ENCODE data around the gene KRTCAP3.

The KRTCAP3 gene

DNA sequence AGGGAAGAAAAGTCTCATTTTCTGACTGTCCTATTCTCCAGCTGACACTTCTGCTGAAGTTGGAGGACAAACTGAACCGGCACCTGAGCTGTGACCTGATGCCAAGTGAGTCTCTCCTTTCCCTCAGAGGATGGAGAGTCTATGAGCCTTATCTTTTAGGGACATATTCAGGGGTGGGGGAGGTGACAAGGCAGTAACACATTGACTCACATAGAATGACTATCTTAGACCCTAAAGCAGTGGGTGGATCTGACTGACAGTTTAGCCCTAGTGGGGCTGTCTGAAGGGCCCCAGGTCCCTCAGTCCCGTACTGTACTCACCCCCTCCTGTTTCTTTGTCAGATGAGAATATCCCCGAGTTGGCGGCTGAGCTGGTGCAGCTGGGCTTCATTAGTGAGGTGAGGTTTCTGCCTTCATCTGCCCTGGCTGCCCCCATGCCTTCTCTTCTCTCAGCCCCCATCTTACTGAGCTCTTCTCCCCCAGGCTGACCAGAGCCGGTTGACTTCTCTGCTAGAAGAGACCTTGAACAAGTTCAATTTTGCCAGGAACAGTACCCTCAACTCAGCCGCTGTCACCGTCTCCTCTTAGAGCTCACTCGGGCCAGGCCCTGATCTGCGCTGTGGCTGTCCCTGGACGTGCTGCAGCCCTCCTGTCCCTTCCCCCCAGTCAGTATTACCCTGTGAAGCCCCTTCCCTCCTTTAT, 805 bp upstream of the KRTCAP3 start:
- peak; percentile 19 for DNase-seq

DNA sequence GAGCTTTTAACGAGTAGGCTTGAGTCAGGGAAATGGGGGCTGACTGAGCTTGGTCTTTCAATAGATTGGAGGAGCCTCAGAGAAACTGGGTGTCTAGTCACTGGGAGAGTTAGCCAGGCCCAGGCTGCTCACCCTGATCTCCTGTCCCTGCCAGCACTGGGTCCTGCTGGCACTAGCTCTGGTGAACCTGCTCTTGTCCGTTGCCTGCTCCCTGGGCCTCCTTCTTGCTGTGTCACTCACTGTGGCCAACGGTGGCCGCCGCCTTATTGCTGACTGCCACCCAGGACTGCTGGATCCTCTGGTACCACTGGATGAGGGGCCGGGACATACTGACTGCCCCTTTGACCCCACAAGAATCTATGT, 720 bp downstream of the KRTCAP3 start:
- DNase-seq: no peak

DNA sequence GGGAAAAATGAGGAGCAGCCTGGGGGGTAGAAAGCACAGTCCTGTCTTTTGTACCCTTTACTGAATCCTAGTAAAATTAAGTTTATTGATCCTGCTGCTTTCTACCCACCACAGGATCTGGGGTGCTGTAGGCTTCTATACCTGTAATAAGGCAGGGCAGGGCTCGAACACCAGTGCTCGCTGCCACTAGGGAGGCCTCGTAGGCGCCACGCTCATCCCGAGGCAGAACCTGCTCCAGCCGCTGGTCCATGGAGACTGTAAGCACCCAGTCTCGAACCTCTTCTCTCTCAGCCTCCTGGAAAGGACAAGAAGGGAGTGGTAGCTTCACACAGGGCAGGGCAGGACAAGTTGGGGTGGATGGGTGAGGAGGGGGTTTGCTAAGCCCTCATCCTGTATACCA, 3.0 kb downstream of the KRTCAP3 start:
- DNase-seq: no peak

DNA sequence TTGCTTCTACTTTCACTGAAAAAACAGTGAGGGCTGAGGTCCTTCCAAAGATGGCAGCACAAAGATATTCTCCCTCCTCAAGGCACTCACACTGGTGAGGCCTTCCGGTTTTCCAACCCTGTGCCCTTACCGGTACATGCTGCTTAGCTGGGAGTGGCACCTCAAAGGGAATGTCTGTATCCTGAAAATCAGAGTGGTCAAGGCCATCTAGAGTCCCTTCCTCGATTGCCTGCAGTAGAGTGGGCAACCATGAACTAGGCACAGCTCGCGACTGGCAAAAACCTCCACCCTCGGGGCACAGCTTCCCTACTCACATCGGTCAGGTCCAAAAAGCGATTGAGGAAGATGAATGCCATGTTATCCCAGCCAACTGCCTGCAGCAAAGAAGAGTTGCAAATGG, 3.4 kb downstream of the KRTCAP3 start:
- DNase-seq: no peak

DNA sequence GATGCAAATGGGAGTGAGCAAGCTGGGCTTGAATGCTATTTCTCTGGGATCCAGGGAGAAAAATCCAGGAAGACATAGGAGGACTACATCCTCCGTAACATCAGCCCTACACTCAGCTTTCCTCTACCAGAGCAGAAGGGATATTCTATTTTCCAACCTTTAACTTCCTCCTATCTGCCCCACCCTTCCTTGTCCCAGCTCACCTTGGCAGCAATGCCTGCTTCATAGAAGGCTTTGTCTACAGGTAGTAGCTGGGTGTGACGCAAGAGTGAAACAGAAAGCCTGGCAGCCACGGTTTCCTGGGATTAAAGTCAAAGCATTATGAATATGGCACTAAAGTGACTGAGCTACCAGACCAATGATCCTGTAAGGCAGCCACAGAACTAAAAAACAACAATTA, 3.9 kb downstream of the KRTCAP3 start:
- DNase-seq: no peak

DNA sequence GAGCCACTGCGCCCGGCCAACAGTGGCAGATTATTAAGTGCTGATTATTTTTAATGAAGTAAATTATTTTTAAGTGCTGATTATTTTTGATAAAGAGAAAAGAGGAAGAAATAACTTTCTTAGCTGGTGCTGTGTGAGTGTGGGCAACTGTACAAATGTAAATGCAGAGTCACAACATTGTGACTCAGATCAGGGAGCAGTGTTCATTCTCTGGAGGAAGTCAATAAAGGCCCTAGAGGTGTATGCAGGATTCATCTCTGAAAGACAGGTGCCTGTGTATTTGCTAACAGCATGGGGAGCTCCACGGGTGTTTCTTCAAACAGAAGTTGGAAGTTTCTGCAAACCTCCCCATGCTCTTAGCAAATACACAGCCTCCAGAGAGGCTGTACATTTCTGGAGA, 6.2 kb downstream of the KRTCAP3 start:
- DNase-seq: no peak

DNA sequence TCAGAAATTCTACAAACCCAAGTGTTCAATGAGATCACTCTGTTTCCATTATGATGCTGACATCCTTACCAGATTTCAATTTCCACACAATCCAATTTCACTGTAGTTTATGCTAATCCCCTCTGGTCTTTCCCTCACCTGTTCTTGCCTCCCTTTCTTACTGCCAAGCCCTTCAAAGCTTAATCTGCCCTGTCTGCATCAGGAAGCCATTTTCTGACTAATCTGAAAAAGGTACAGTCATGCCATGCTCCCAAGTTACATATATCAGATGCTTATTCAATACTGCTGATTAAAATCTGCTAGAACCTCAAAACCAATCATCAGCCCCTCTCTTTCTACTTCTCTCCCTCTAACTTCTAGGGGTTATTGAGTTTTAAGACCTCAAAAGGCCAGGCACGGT, 8.9 kb downstream of the KRTCAP3 start:
- DNase-seq: no peak

DNA sequence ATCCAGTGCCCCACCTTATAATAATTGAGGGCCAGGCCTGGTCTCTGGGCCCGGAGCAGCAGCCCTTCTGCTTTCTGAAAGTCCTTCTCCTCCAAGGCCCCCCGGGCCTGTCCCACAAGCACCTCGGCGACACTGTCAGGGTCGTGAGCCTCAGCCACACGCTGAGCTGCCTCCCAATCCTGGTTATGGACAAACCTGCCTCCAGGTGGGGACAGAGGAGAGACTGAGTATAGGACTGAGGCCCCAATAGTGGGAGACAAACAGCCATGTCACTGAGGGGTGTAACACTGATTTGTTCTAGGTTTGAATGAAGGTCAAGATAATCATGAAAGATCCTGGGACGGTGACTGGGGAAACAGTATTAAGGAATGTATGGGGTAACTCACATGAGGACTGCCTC, 11.8 kb downstream of the KRTCAP3 start:
- DNase-seq: no peak

DNA sequence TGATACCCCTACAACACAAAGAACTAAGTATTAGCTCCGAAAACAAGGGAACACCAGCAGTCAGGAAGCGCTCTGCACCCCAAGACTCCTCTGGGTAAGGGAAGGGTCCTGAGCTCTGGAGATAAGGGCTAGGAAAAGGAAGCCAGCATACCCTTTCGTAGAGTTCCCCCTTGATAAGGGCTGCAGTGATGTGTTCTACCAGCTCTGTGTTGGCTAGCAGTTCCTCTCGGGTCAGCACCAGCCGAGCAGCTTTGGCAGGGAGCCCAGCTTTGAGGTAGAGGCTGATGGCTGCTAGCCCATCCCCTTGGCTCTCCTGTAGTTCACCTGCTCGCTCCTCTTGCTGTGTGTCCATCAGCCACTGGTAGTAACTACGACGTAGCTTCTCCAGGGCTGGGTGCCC, 18.9 kb downstream of the KRTCAP3 start:
- no peak for DNase-seq

DNA sequence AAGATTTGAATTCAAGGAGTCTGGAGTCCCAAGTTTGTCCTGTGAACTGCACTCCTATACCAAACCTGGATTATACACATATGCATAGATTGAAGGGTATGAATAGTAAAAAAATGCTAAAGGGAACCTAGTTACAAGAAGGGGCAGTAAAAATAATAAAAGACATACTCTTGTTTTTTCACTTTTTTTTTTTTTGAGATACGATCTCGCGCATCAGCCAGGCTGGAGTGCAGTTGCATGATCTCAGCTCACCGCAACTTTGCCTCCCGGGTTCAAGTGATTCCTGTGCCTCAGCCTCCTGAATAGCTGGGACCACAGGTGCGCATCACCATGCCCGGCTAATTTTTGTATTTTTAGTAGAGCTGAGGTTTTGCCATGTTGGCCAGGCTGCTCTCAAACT, 22.3 kb downstream of the KRTCAP3 start:
- no peak for DNase-seq

DNA sequence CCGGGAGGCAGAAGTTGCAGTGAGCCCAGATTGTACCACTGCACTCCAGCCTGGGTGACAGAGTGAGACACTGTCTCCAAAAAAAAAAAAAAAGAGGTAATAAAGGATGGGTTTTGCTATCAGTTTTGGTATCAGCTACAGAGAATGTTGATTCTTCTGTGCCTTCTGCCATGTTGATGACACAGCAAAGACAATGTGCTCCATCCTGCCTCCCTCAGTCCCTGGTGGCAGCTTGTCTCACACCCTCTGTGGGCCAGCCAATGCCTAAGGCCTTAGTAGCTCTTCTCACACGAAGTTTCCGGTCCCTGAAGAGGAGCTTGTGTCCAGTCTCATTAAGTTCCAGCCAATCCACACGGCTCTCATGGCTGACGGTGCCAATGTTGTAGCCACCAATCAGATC, 29.8 kb downstream of the KRTCAP3 start:
- DNase-seq: no peak

DNA sequence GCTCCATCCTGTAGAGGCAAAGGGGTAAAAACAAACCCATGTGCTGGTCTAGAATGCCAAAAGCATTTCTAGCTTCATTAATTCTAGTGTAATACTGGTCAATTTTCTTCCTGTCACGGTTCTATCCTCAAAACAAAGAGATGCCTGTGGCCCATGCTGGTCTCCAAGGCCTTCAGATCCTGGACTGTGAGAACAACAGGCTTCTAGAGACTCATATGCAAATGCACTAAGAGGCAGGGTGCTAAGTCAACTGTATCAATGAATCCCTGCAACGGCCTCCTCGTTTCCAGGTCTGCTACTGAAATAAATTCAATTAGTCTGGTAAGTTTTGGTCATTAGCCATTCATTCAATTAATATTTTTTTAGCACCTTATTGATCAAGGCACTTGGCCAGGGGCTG, 43.3 kb downstream of the KRTCAP3 start:
- DNase-seq: no peak

DNA sequence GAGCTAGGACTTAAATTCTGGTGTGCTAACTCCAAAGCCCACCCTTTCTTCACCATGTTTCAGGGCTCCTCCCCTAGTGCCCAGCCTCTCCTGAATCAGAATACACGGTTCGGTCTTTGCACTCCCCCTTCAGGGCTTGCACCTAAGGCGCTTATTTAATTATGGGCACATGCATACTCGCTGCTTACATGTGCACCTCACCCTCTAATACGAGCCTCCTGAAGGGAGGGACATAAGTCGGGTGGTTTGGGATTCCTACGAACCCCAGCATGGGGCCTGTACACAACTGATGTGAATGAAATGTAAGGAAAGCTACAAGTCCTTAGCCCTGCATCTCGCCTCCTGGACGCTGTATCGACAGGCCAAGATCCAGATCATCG, 46.9 kb downstream of the KRTCAP3 start:
- DNase-seq: no peak

DNA sequence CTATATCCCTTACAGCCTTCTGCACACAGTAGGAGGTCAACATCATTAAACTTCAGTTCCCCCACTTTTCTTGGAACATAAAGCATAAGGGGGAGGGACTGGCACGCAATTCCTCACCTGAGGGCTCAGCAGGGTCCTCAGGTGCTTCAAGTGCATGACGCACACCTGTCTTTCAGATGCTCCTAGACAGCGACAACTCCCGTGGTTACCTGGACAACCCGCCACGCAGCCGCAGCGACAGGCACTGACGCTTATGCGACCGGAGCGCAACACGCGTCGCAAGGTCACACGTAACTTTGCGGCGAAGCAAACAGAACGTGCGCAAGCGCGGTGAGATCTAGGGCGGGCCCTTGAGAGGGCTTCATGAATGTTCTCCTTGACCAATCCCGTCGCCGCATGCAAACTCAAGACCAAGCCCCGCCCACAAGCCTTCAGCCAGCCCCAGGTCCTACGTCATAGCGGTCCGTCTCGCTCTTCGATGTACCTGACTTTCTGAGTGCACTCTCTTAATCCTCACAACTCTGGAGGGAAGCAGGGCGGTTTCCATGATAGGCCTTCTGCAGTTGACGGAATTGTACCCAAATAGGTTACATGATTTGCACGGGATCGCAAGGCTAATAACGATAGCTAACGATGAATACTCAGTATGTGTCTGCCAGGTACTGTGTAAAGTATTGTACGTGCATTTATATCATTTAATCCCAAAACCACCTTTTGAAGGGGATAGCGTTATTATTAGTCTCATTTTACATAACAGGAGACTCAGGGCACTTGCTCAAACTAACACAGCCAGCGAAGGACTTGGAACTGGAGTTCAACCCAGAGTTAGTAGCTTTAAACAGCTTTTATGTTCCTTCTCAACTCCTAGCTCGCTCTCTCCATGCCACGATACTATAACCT, 47.6 kb downstream of the KRTCAP3 start, which contains the start of gene IFT172:
IFT172 (minus strand) TSS at position 246 of the 900 bp plus-strand sequence; CDS start at position 156, 90 bp downstream.
- peak; percentile 95 for DNase-seq

DNA sequence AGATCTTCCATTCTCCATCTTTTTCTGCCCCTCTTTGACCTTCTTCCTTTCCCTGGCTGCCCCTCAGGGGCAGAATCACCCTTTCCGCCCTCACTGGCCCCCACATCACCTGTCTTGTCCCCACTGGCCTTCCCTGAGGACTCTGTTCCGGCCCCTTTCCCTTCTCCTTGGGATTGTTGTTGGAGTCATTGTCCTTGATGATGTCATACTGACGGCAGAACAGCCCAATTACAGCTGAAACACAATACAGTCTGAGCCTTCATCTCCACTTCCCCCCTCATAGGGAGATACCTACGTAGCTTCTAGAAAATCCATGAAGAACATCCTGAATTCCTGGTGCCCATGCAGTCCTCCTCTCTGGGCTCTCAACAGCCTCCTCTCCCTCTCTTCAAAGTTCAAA, 50.4 kb downstream of the KRTCAP3 start:
- no peak for DNase-seq

DNA sequence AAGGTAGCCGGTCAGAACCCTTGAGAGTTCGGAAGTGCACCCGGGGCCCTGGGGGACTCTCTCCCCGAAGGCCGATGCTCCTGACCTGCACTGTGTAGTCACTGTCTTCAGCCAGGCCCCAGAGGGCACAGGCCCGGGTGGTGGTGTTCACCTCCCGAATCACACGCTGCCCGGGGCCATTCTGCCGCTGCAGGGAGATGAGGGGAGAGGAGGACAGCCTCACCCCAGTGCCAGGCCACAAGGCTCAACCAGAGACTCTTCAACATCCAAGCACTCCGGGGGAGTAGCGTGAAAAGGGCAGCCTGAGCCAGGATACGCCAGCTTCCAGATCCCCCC, 51.7 kb downstream of the KRTCAP3 start:
- no peak for DNase-seq

Data from retina (tissue), 1 donor.